ENCODE measurements around the gene ACKR2. TPM values are rescaled to one million over a fixed set of nuclear protein-coding genes. Genes with fewer than 3 reads are reported as not detected.

The ACKR2 gene
- total RNA-seq, 6 experiments from 2014 or later, result 0.09 to 0.10 (median 0.10) TPM; not detected in 3

- Mint-ChIP-seq H3K27me3 (ENCODE audit: insufficient read depth) (peaks cover 22% of the 10 kb centered on the region), H3K27ac (no peak overlapping the region), H3K4me3 (no peak overlapping the region), H3K36me3 (ENCODE audit: low read depth) (no peaks in the 10 kb centered on the region), H3K4me1 (ENCODE audit: low read depth) (peaks cover 7% of the 10 kb centered on the region), H3K9me3 (no peaks in the 10 kb centered on the region)
- no peak for TF ChIP-seq CTCF (IDR thresholded peaks at IDR 0.05)
- no peak for DNase-seq
Measured at GRCh38 chr3:42841332-42841731, 32.1 kb downstream of the ACKR2 start.

DNA sequence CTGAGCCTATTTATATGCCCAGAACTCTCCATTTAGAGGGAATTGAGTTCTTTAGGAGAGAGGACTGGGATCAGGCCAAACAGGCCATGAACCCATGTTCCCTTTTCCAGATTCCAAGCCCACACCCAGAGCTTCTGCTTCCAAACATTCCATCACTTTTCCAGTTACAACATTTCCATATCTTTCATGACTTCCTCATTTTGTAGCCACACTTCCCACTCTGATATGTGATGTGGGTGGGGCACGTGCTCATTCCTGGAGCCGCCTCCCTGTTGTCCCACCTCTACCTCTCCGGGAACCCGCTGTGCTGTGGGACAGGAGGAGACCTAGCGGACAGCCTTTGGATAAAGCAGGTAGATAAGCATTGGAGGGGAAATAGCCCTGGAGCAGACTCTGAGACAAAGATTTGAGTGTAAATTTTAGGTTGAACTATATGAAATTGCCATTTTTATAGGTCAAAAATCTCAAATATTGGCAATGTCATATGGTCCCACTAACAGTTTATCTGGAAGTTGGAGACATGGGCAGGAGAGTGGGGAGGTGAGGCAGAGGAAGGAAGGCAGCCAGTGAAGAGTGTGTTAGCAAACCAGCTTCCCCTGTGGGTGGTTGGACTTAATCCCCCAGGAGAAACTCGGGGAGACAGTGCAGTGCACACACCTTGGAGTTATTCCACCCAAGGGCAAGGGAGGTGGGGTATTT lies 34.6 kb downstream of the ACKR2 start:
- H3K4me3 Mint-ChIP-seq, result no peak overlapping the region
- no peaks in the 10 kb centered on the region for H3K36me3 Mint-ChIP-seq (ENCODE audit: low read depth)
- peaks cover 15% of the 10 kb centered on the region for H3K4me1 Mint-ChIP-seq (ENCODE audit: low read depth)
- no peaks in the 10 kb centered on the region for H3K9me3 Mint-ChIP-seq
- no peak for TF ChIP-seq CTCF (IDR thresholded peaks at IDR 0.05)
- no peak overlapping the region for H3K27ac Mint-ChIP-seq
- DNase-seq, result no peak
- H3K27me3 Mint-ChIP-seq (ENCODE audit: insufficient read depth), result peaks cover 17% of the 10 kb centered on the region

- no peak for TF ChIP-seq CTCF (IDR thresholded peaks at IDR 0.05)
- H3K4me3 Mint-ChIP-seq, result no peak overlapping the region
- no peaks in the 10 kb centered on the region for H3K9me3 Mint-ChIP-seq
- H3K27ac Mint-ChIP-seq, result no peak overlapping the region
- H3K4me1 Mint-ChIP-seq (ENCODE audit: low read depth), result peaks cover 10% of the 10 kb centered on the region
- no peaks in the 10 kb centered on the region for H3K36me3 Mint-ChIP-seq (ENCODE audit: low read depth)
- H3K27me3 Mint-ChIP-seq (ENCODE audit: insufficient read depth), result peaks cover 13% of the 10 kb centered on the region
- no peak for DNase-seq
Measured at GRCh38 chr3:42844412-42844713, 35.1 kb downstream of the ACKR2 start.

GRCh38 chr3:42844815-42845214 lies 35.6 kb downstream of the ACKR2 start:
- DNase-seq, result no peak
- H3K36me3 Mint-ChIP-seq (ENCODE audit: low read depth), result no peaks in the 10 kb centered on the region
- TF ChIP-seq CTCF (IDR thresholded peaks at IDR 0.05), result no peak
- no peak overlapping the region for H3K27ac Mint-ChIP-seq
- H3K4me1 Mint-ChIP-seq (ENCODE audit: low read depth), result peaks cover 8% of the 10 kb centered on the region; the same call in 1 of the 2 replicates
- peaks cover 12% of the 10 kb centered on the region for H3K27me3 Mint-ChIP-seq (ENCODE audit: insufficient read depth)
- H3K9me3 Mint-ChIP-seq, result no peaks in the 10 kb centered on the region
- no peak overlapping the region for H3K4me3 Mint-ChIP-seq

- peaks cover 8% of the 10 kb centered on the region; the same call in 1 of the 2 replicates for H3K4me1 Mint-ChIP-seq (ENCODE audit: low read depth)
- no peak for TF ChIP-seq CTCF (IDR thresholded peaks at IDR 0.05)
- H3K36me3 Mint-ChIP-seq (ENCODE audit: low read depth), result no peaks in the 10 kb centered on the region
- H3K9me3 Mint-ChIP-seq, result no peaks in the 10 kb centered on the region
- peaks cover 13% of the 10 kb centered on the region for H3K27me3 Mint-ChIP-seq (ENCODE audit: insufficient read depth)
- H3K4me3 Mint-ChIP-seq, result no peak overlapping the region
- no peak for DNase-seq
- no peak overlapping the region for H3K27ac Mint-ChIP-seq
Measured at GRCh38 chr3:42846685-42847522, 37.7 kb downstream of the ACKR2 start.
